ENCODE results near the gene SLC12A1. TPM values are rescaled to one million over a fixed set of nuclear protein-coding genes. Genes with fewer than 3 reads are reported as not detected.
A peak's percentile ranks its signal among the peaks of the same experiment; 100 is the strongest.

SLC12A1 gene
- total RNA-seq, 2 experiments from 2014 or later: not detected

- no TSS peak for BruUV-seq (replicated peaks)
- peak overlapping the region; percentile 92 for H3K4me2 ChIP-seq (ENCODE audit: low read length)
- POLR2A ChIA-PET: interaction anchor here (0.6 kb wide), 1 partner anchor 1097 kb away, joined by 3 read pairs; no protein-coding TSS in a partner anchor
Observed at GRCh38 chr15:48333540-48333939, 127.4 kb downstream of the SLC12A1 start.

GRCh38 chr15:48334260-48334659, 128.2 kb downstream of the SLC12A1 start:
- peak overlapping the region; percentile 81 for H3K4me3 ChIP-seq (ENCODE audit: low read depth, low read length, poor library complexity, severe bottlenecking)
- POLR2A ChIA-PET: interaction anchor here (1.1 kb wide), 1 partner anchor 194 kb away, joined by 3 read pairs; no protein-coding TSS in a partner anchor
- peaks cover 78% of the 10 kb centered on the region for H3K36me3 ChIP-seq (ENCODE audit: insufficient read depth, low read length)
- no peak overlapping the region for H2AFZ ChIP-seq (ENCODE audit: low read length)
- H4K20me1 ChIP-seq (ENCODE audit: insufficient read depth, low read length): peaks cover 53% of the 10 kb centered on the region
- intact Hi-C loops (cut with micrococcal nuclease; ENCODE audit: unreplicated experiment): loop anchor here (5.0 to 10.0 kb wide), 2 partner anchors 478 to 1291 kb away; partner anchors contain the start of genes CEP152, DTWD1 and FAM227B
- 0 out of 2 replicates have a peak, but pooled peaks have one; percentile 33 for TF ChIP-seq CTCF (conservative IDR thresholded peaks at IDR 0.05; ENCODE audit: low read length)
- TF ChIP-seq EZH2phosphoT487 (IDR thresholded peaks at IDR 0.05; ENCODE audit: borderline replicate concordance, low read depth, low read length): no peak
- CTCF ChIA-PET (ENCODE audit: unreplicated experiment): no interaction called here
- no peak overlapping the region for H3K27ac ChIP-seq (ENCODE audit: low read depth, low read length, poor library complexity, severe bottlenecking)
- H3K9me3 ChIP-seq (ENCODE audit: low read length): no peaks in the 10 kb centered on the region
- DNase-seq (ENCODE audit: low spot score): no peak
- H3K4me2 ChIP-seq (ENCODE audit: low read length): peak overlapping the region; percentile 92
- peaks cover 89% of the 10 kb centered on the region for H3K79me2 ChIP-seq (ENCODE audit: insufficient read depth, low read depth, low read length)
- peaks cover 56% of the 10 kb centered on the region for H3K4me1 ChIP-seq (ENCODE audit: insufficient read depth, low read length, poor library complexity, severe bottlenecking)
- no TSS peak for BruUV-seq (replicated peaks)
- H3K9me2 ChIP-seq (ENCODE audit: insufficient read depth, low read length): no peaks in the 10 kb centered on the region

More at GRCh38 chr15:48333540-48333939, 127.4 kb downstream of the SLC12A1 start:
- Histone ChIP-seq H3K9me3 (ENCODE audit: low read length) (no peaks in the 10 kb centered on the region), H3K27ac (ENCODE audit: low read depth, low read length, poor library complexity, severe bottlenecking) (peak overlapping the region; percentile 83), H3K36me3 (ENCODE audit: insufficient read depth, low read length) (peaks cover 78% of the 10 kb centered on the region), H3K79me2 (ENCODE audit: insufficient read depth, low read depth, low read length) (peaks cover 88% of the 10 kb centered on the region), H3K4me3 (ENCODE audit: low read depth, low read length, poor library complexity, severe bottlenecking) (peak overlapping the region; percentile 81), H3K9me2 (ENCODE audit: insufficient read depth, low read length) (no peaks in the 10 kb centered on the region), H4K20me1 (ENCODE audit: insufficient read depth, low read length) (peaks cover 51% of the 10 kb centered on the region), H2AFZ (ENCODE audit: low read length) (no peak overlapping the region), H3K4me1 (ENCODE audit: insufficient read depth, low read length, poor library complexity, severe bottlenecking) (peaks cover 51% of the 10 kb centered on the region)
- intact Hi-C loops (cut with micrococcal nuclease; ENCODE audit: unreplicated experiment): loop anchor here (5.0 to 10.0 kb wide), 2 partner anchors 479 to 1291 kb away; partner anchors contain the start of genes CEP152, DTWD1 and FAM227B
- no peak for TF ChIP-seq CTCF (conservative IDR thresholded peaks at IDR 0.05; ENCODE audit: low read length)
- TF ChIP-seq EZH2phosphoT487 (IDR thresholded peaks at IDR 0.05; ENCODE audit: borderline replicate concordance, low read depth, low read length): no peak
- DNase-seq (ENCODE audit: low spot score): peak; percentile 27
- CTCF ChIA-PET (ENCODE audit: unreplicated experiment): no interaction called here

GRCh38 chr15:48336940-48337339, 130.8 kb downstream of the SLC12A1 start:
- intact Hi-C loops (cut with micrococcal nuclease; ENCODE audit: unreplicated experiment): loop anchor here (10.0 kb wide), 1 partner anchor 1288 kb away; the partner anchor contains the start of genes DTWD1 and FAM227B
- DNase-seq (ENCODE audit: low spot score): peak; percentile 47
- Histone ChIP-seq H3K9me2 (ENCODE audit: insufficient read depth, low read length) (no peaks in the 10 kb centered on the region), H3K4me1 (ENCODE audit: insufficient read depth, low read length, poor library complexity, severe bottlenecking) (peaks cover 52% of the 10 kb centered on the region), H4K20me1 (ENCODE audit: insufficient read depth, low read length) (peaks cover 51% of the 10 kb centered on the region), H3K27ac (ENCODE audit: low read depth, low read length, poor library complexity, severe bottlenecking) (no peak overlapping the region), H3K4me2 (ENCODE audit: low read length) (peak overlapping the region; percentile 16; the same call in 1 of the 2 replicates), H3K36me3 (ENCODE audit: insufficient read depth, low read length) (peaks cover 95% of the 10 kb centered on the region), H3K79me2 (ENCODE audit: insufficient read depth, low read depth, low read length) (peaks cover 80% of the 10 kb centered on the region), H2AFZ (ENCODE audit: low read length) (no peak overlapping the region), H3K9me3 (ENCODE audit: low read length) (no peaks in the 10 kb centered on the region), H3K4me3 (ENCODE audit: low read depth, low read length, poor library complexity, severe bottlenecking) (no peak overlapping the region)
- peak; percentile 77 for TF ChIP-seq CTCF (conservative IDR thresholded peaks at IDR 0.05; ENCODE audit: low read length)
- TF ChIP-seq EZH2phosphoT487 (IDR thresholded peaks at IDR 0.05; ENCODE audit: borderline replicate concordance, low read depth, low read length): no peak
- ChIA-PET POLR2A (no interaction called here), CTCF (ENCODE audit: unreplicated experiment) (interaction anchor here (1.0 kb wide), 1 partner anchor 15 kb away, joined by 6 read pairs; no protein-coding TSS in a partner anchor)
- no TSS peak for BruUV-seq (replicated peaks)

All from OCI-LY7 (cell line).